Caco-2 (cell line): Measurements from ENCODE around the gene TFEC. TPM values are rescaled to one million over a fixed set of nuclear protein-coding genes. Genes with fewer than 3 reads are reported as not detected.

ENCODE experiments used
- BruUV-seq: library from RNA; stranded (reverse); fragments of 400-500 nt; replicated peaks from 2 replicates; lab custom pipeline; 2021; lab: Mats Ljungman, UMichigan
- CTCF ChIA-PET: fragments of 300-600 bp; sonication (Branson Sonifier 250); formaldehyde crosslinking; loops from one replicate; lab custom pipeline; 2022; ENCODE audit warnings: antibody characterized with exemption; lab: Charles Lee
- POLR2A ChIA-PET: fragments of 300-600 bp; sonication (Branson Sonifier 250); formaldehyde crosslinking; loops from one replicate; lab custom pipeline; 2022; ENCODE audit warnings: antibody characterized with exemption; lab: Charles Lee
- DNase-seq, 2 experiments: peaks; one replicate each; pipeline versions ENCODE4 v3.0.0 to v3.0.0-alpha.2; 2020 to 2022
- H3K27me3 ChIP-seq: replicated peaks from 2 replicates; pipeline ENCODE4 v1.6.0; 2011; ENCODE audit warnings: low read length; ENCODE audit not compliant: control insufficient read depth, insufficient read depth
- H3K36me3 ChIP-seq: 2 replicates; pipeline ENCODE4 v1.5.1; 2011; ENCODE audit warnings: low read length; ENCODE audit not compliant: control insufficient read depth, insufficient read depth
- H3K4me1 ChIP-seq: fragments of 250-450 bp; sonication (Bioruptor Pico); 2 replicates; pipeline ENCODE4 v1.5.1; 2020; ENCODE audit warnings: mild to moderate bottlenecking
- H3K4me3 ChIP-seq: 2 replicates; pipeline ENCODE4 v1.5.1; 2011; ENCODE audit warnings: low read depth, mild to moderate bottlenecking, control low read depth, low read length
- H3K9me3 ChIP-seq: fragments of 250-450 bp; sonication (Bioruptor Pico); 2 replicates; pipeline ENCODE4 v1.5.1; 2020; ENCODE audit warnings: mild to moderate bottlenecking, moderate library complexity
- H3K27ac Mint-ChIP-seq: one replicate; pipeline ENCODE4 v1.8.0; 2022; ENCODE audit warnings: mixed read lengths; ENCODE audit not compliant: unreplicated experiment
- H3K27me3 Mint-ChIP-seq: one replicate; pipeline ENCODE4 v1.8.0; 2022; ENCODE audit warnings: mixed read lengths; ENCODE audit not compliant: insufficient read depth, unreplicated experiment
- H3K36me3 Mint-ChIP-seq: one replicate; pipeline ENCODE4 v1.8.0; 2022; ENCODE audit warnings: mild to moderate bottlenecking, mixed read lengths; ENCODE audit not compliant: insufficient read depth, unreplicated experiment
- H3K4me1 Mint-ChIP-seq: one replicate; pipeline ENCODE4 v1.8.0; 2022; ENCODE audit warnings: low read depth, mixed read lengths; ENCODE audit not compliant: unreplicated experiment
- H3K4me3 Mint-ChIP-seq: one replicate; pipeline ENCODE4 v1.8.0; 2022; ENCODE audit warnings: mild to moderate bottlenecking, moderate library complexity, mixed read lengths; ENCODE audit not compliant: unreplicated experiment
- H3K9me3 Mint-ChIP-seq: one replicate; pipeline ENCODE4 v1.8.0; 2022; ENCODE audit warnings: mixed read lengths; ENCODE audit not compliant: unreplicated experiment
- CTCF ChIP-seq, 2 experiments: fragments of 200-600 bp in 1 of 2; IDR thresholded peaks; 1 replicate in 1 of 2; 2 replicates in 1 of 2; pipeline versions ENCODE4 v1.5.1 to v1.8.0; 2011 to 2022; ENCODE audit warnings: antibody characterized with exemption in 1 of 2, control low read depth in 1 of 2, inconsistent platforms in 1 of 2, low read depth in 1 of 2, low read length in 1 of 2, mild to moderate bottlenecking in 1 of 2, moderate library complexity in 1 of 2; ENCODE audit not compliant: insufficient read depth in 1 of 2, severe bottlenecking in 1 of 2, unreplicated experiment in 1 of 2
- intact Hi-C: fragments of 100-400 bp; cut with micrococcal nuclease; formaldehyde crosslinking; loops from one replicate; pipeline ENCODE4 v1.10.0; 2022; ENCODE audit not compliant: unreplicated experiment
- total RNA-seq: library from RNA; stranded (reverse); gene quantifications from 2 replicates; pipeline ENCODE4 v1.2.3, GENCODE V29; 2022

TFEC gene
- total RNA-seq, 1 experiment from 2014 or later: 45.1 TPM

- no peak overlapping the region for H3K27ac Mint-ChIP-seq
- no peaks in the 10 kb centered on the region for H3K27me3 Mint-ChIP-seq
- H3K4me1 Mint-ChIP-seq: no peaks in the 10 kb centered on the region
- BruUV-seq: no TSS peak
- CTCF ChIA-PET: no interaction called here
- no peaks in the 10 kb centered on the region for H3K4me1 ChIP-seq
- no peak overlapping the region for H3K4me3 Mint-ChIP-seq
- POLR2A ChIA-PET: no interaction called here
- no peaks in the 10 kb centered on the region for H3K27me3 ChIP-seq
- H3K9me3 ChIP-seq: no peaks in the 10 kb centered on the region
- no peaks in the 10 kb centered on the region for H3K9me3 Mint-ChIP-seq
- intact Hi-C loops: no loop called here
- H3K36me3 Mint-ChIP-seq: no peaks in the 10 kb centered on the region
- H3K4me3 ChIP-seq: no peak overlapping the region
- TF ChIP-seq CTCF (IDR thresholded peaks at IDR 0.05; ENCODE audit: insufficient read depth in 1 of 2, low read depth in 1 of 2, low read length in 1 of 2, severe bottlenecking in 1 of 2, unreplicated experiment in 1 of 2): no peak
- no peak for DNase-seq
- H3K36me3 ChIP-seq: no peaks in the 10 kb centered on the region
These were observed 3.8 kb upstream of the TFEC start for GRCh38 chr7:116034411-116034810.

GRCh38 chr7:116032886-116033285 is 2.3 kb upstream of the TFEC start:
- no peak overlapping the region for H3K4me3 ChIP-seq
- no TSS peak for BruUV-seq
- no peaks in the 10 kb centered on the region for H3K27me3 ChIP-seq
- Mint-ChIP-seq H3K4me1 (no peaks in the 10 kb centered on the region), H3K36me3 (no peaks in the 10 kb centered on the region), H3K27me3 (no peaks in the 10 kb centered on the region), H3K4me3 (no peak overlapping the region), H3K27ac (no peak overlapping the region), H3K9me3 (no peaks in the 10 kb centered on the region)
- ChIA-PET POLR2A (no interaction called here), CTCF (no interaction called here)
- no peak for DNase-seq
- no peaks in the 10 kb centered on the region for H3K9me3 ChIP-seq
- no peak for TF ChIP-seq CTCF (IDR thresholded peaks at IDR 0.05; ENCODE audit: insufficient read depth in 1 of 2, low read depth in 1 of 2, low read length in 1 of 2, severe bottlenecking in 1 of 2, unreplicated experiment in 1 of 2)
- no peaks in the 10 kb centered on the region for H3K36me3 ChIP-seq
- intact Hi-C loops: no loop called here
- H3K4me1 ChIP-seq: no peaks in the 10 kb centered on the region

GRCh38 chr7:116028787-116029186 is 1.8 kb downstream of the TFEC start:
- Mint-ChIP-seq H3K4me1 (peaks cover 12% of the 10 kb centered on the region), H3K27ac (no peak overlapping the region), H3K4me3 (no peak overlapping the region), H3K27me3 (no peaks in the 10 kb centered on the region), H3K36me3 (no peaks in the 10 kb centered on the region), H3K9me3 (no peaks in the 10 kb centered on the region)
- DNase-seq: no peak
- no TSS peak for BruUV-seq
- peaks cover 8% of the 10 kb centered on the region; the same call in 1 of the 2 replicates for H3K4me1 ChIP-seq
- no peak overlapping the region for H3K4me3 ChIP-seq
- no peak for TF ChIP-seq CTCF (IDR thresholded peaks at IDR 0.05; ENCODE audit: insufficient read depth in 1 of 2, low read depth in 1 of 2, low read length in 1 of 2, severe bottlenecking in 1 of 2, unreplicated experiment in 1 of 2)
- intact Hi-C loops: no loop called here
- H3K9me3 ChIP-seq: no peaks in the 10 kb centered on the region
- H3K36me3 ChIP-seq: no peaks in the 10 kb centered on the region
- H3K27me3 ChIP-seq: no peaks in the 10 kb centered on the region
- ChIA-PET CTCF (no interaction called here), POLR2A (no interaction called here)
